GM12878 (cell line): ENCODE measurements around the gene S100A12. TPM values are rescaled to one million over a fixed set of nuclear protein-coding genes. Genes with fewer than 3 reads are reported as not detected.
"Not testable (repeated sequence)": the region's sequence is repeated elsewhere in the genome, so short reads cannot be mapped to it uniquely, and the experiment has no call there.

ENCODE experiments used
- ATAC-seq: fragments of 200-7000 bp; cut with Tn5 transposase; 3 replicates; pipeline ENCODE4 v1.9.1; 2020; ENCODE audit warnings: mild to moderate bottlenecking, moderate library complexity
- BruUV-seq: library from RNA; stranded (reverse); fragments of 400-500 nt; replicated peaks from 2 replicates; lab custom pipeline; 2021; lab: Mats Ljungman, UMichigan
- CTCF ChIA-PET: fragments of 300-600 bp; sonication (Branson Sonifier 250); formaldehyde crosslinking; extraction: SDS; loops from one replicate; lab custom pipeline; 2021; ENCODE audit warnings: inconsistent platforms; lab: Yijun Ruan, JAX
- POLR2A ChIA-PET: fragments of 350-600 bp; formaldehyde crosslinking; extraction: SDS; loops from one replicate; lab custom pipeline; 2021; ENCODE audit warnings: inconsistent platforms; lab: Charles Lee
- RAD21 ChIA-PET: fragments of 300-600 bp; sonication (Branson Sonifier 250); formaldehyde crosslinking; loops from one replicate; lab custom pipeline; 2023; ENCODE audit warnings: antibody characterized with exemption; ENCODE audit not compliant: unreplicated experiment; lab: Charles Lee
- SMC1A ChIA-PET: fragments of 300-600 bp; sonication (Branson Sonifier 250); formaldehyde crosslinking; loops from one replicate; lab custom pipeline; 2023; ENCODE audit not compliant: unreplicated experiment, uncharacterized antibody; lab: Charles Lee
- DNase-seq: peaks from one replicate; pipeline ENCODE4 v3.0.0-alpha.2; 2011; ENCODE audit warnings: low read depth, low spot score
- FAIRE-seq: peaks from 3 replicates; lab custom pipeline; 2011; peaks lifted over from hg19 to GRCh38; lab: Jason Lieb, UNC
- H2AFZ ChIP-seq: 2 replicates; pipeline ENCODE4 v1.6.0; 2011; ENCODE audit warnings: low read depth, low read length, control low read depth; ENCODE audit not compliant: control insufficient read depth
- H3K27ac ChIP-seq: 2 replicates; pipeline ENCODE4 v1.5.1; 2011; ENCODE audit warnings: control low read depth; ENCODE audit not compliant: control insufficient read depth, insufficient read depth
- H3K27me3 ChIP-seq, 2 experiments: replicated peaks in 1 of 2; 2 replicates each; pipeline versions ENCODE4 v1.6.0 to v1.6.1; 2011; ENCODE audit warnings: low read length in 1 of 2; ENCODE audit not compliant: control insufficient read depth in 2 of 2, insufficient read depth in 2 of 2
- H3K36me3 ChIP-seq, 2 experiments: 2 replicates each; pipeline ENCODE4 v1.5.1; 2011; ENCODE audit warnings: low read length in 1 of 2; ENCODE audit not compliant: control insufficient read depth in 2 of 2, insufficient read depth in 2 of 2
- H3K4me1 ChIP-seq: 2 replicates; pipeline ENCODE4 v1.6.1; 2011; ENCODE audit warnings: mild to moderate bottlenecking, low read length, moderate library complexity, mixed read lengths; ENCODE audit not compliant: control insufficient read depth, insufficient read depth
- H3K4me2 ChIP-seq: 2 replicates; pipeline ENCODE4 v1.6.0; 2011; ENCODE audit warnings: control low read depth; ENCODE audit not compliant: control insufficient read depth, insufficient read depth
- H3K4me3 ChIP-seq: fragments of 200-600 bp; sonication (generic); 2 replicates; pipeline ENCODE4 v1.5.1; 2016
- H3K79me2 ChIP-seq: 2 replicates; pipeline ENCODE4 v1.6.0; 2011; ENCODE audit warnings: low read length; ENCODE audit not compliant: control insufficient read depth, insufficient read depth
- H3K9ac ChIP-seq: 2 replicates; pipeline ENCODE4 v1.8.0; 2011; ENCODE audit warnings: low read length, control low read depth, mixed read lengths; ENCODE audit not compliant: control insufficient read depth, insufficient read depth
- H3K9me3 ChIP-seq: replicated peaks from 3 replicates; pipeline ENCODE4 v1.5.1; 2011; ENCODE audit warnings: mild to moderate bottlenecking, low read length; ENCODE audit not compliant: control insufficient read depth, insufficient read depth
- H4K20me1 ChIP-seq: 2 replicates; pipeline ENCODE4 v1.6.0; 2011; ENCODE audit not compliant: control insufficient read depth, insufficient read depth
- CBX3 ChIP-seq: fragments of 200-600 bp; sonication (generic); IDR thresholded peaks from 2 replicates; pipeline ENCODE4 v1.6.1; 2016; ENCODE audit warnings: low read depth, borderline replicate concordance
- CREM ChIP-seq: IDR thresholded peaks from 2 replicates; pipeline ENCODE4 v1.6.1; 2014; ENCODE audit warnings: antibody characterized with exemption, low read depth
- FOXM1 ChIP-seq: IDR thresholded peaks from 2 replicates; pipeline ENCODE4 v1.6.1; 2012; ENCODE audit warnings: low read depth, mild to moderate bottlenecking, inconsistent platforms, low read length, moderate library complexity
- JUND ChIP-seq: IDR thresholded peaks from 2 replicates; pipeline ENCODE4 v1.6.1; 2012; ENCODE audit warnings: low read depth, mild to moderate bottlenecking, low read length, improper control_type of control experiment, moderate library complexity
- LARP7 ChIP-seq: fragments of 450-650 bp; IDR thresholded peaks from 2 replicates; pipeline ENCODE4 v1.6.1; 2017; ENCODE audit warnings: mild to moderate bottlenecking
- MXI1 ChIP-seq: fragments of 150-350 bp; IDR thresholded peaks from 2 replicates; pipeline ENCODE4 v1.6.1; 2011; ENCODE audit warnings: low read depth, mild to moderate bottlenecking, inconsistent platforms, low read length, improper control_type of control experiment
- SMAD5 ChIP-seq: IDR thresholded peaks from 2 replicates; pipeline ENCODE4 v1.6.1; 2016; ENCODE audit warnings: antibody characterized with exemption, low read depth
- SREBF1 ChIP-seq: IDR thresholded peaks from 2 replicates; pipeline ENCODE4 v1.6.1; 2012; ENCODE audit warnings: mild to moderate bottlenecking, low read length
- WRNIP1 ChIP-seq: IDR thresholded peaks from 2 replicates; pipeline ENCODE4 v1.6.1; 2011; ENCODE audit warnings: low read depth, low read length, improper control_type of control experiment, borderline replicate concordance
- YBX1 ChIP-seq: fragments of 450-650 bp; IDR thresholded peaks from 2 replicates; pipeline ENCODE4 v1.6.1; 2016; ENCODE audit warnings: antibody characterized with exemption
- ZNF274 ChIP-seq: IDR thresholded peaks from one replicate; pipeline ENCODE4 v1.8.0; 2011; ENCODE audit not compliant: insufficient read length, insufficient read depth
- ZNF622 ChIP-seq: fragments of 450-650 bp; IDR thresholded peaks from 2 replicates; pipeline ENCODE4 v1.6.1; 2017; ENCODE audit warnings: mild to moderate bottlenecking, inconsistent platforms
- ZSCAN29 ChIP-seq: fragments of 450-650 bp; IDR thresholded peaks from 2 replicates; pipeline ENCODE4 v1.6.1; 2017; ENCODE audit warnings: mild to moderate bottlenecking, moderate library complexity
- WGBS: methylation state at CpG from one replicate; pipeline ENCODE4 v1.1.6; 2016; ENCODE audit warnings: low lambda C conversion rate; ENCODE audit not compliant: insufficient replicate concordance, insufficient coverage; ENCODE audit errors: missing lambda C conversion rate; 5-methylcytosine and 5-hydroxymethylcytosine counted together
- in situ Hi-C: fragments of 300-500 bp; cut with MboI; formaldehyde crosslinking; loops from 9 replicates; pipeline ENCODE4 v1.14.3; 2018; ENCODE audit warnings: mixed read lengths
- intact Hi-C: fragments of 100-400 bp; cut with micrococcal nuclease; formaldehyde crosslinking; loops from one replicate; pipeline ENCODE4 v1.14.2; 2022; ENCODE audit not compliant: unreplicated experiment
- polyA plus RNA-seq, 11 experiments: library from polyadenylated mRNA; depleted of rRNA in 4 of 11; unstranded in 6 of 11; stranded (reverse) in 5 of 11; fragments of >200 nt; fragmentation: Nextera tagmentation in 4 of 11; fragmentation: Illumina TruSeq in 1 of 11; extraction: Ambion mirVana in 4 of 11; extraction: Trizol in 1 of 11; gene quantifications; 1 replicate in 1 of 11; 2 replicates in 10 of 11; pipeline versions ENCODE4 v1.2.1 to v1.2.3, GENCODE V29; 2011 to 2016; ENCODE audit warnings: inconsistent platforms in 2 of 11, missing spikeins in 2 of 11, low read depth in 1 of 11
- total RNA-seq, 4 experiments: library from RNA; depleted of rRNA in 3 of 4; stranded (reverse); fragments of >200 nt in 3 of 4; fragmentation: Illumina TruSeq in 1 of 4; extraction: Trizol in 1 of 4; gene quantifications; 2 replicates each; pipeline versions ENCODE4 v1.2.1 to v1.2.3, GENCODE V29; 2013 to 2021
- TF ChIP-seq, protein P1 (sequence below): fragments of 450-650 bp; IDR thresholded peaks from 2 replicates; pipeline ENCODE4 v1.6.1; 2017; ENCODE audit warnings: mild to moderate bottlenecking, moderate library complexity

Gene S100A12
- total and polyA plus RNA-seq, 10 of the 15 experiments (the other 5 are each of a cell fraction or from before 2014, with no cell fraction given) = not detected

DNA sequence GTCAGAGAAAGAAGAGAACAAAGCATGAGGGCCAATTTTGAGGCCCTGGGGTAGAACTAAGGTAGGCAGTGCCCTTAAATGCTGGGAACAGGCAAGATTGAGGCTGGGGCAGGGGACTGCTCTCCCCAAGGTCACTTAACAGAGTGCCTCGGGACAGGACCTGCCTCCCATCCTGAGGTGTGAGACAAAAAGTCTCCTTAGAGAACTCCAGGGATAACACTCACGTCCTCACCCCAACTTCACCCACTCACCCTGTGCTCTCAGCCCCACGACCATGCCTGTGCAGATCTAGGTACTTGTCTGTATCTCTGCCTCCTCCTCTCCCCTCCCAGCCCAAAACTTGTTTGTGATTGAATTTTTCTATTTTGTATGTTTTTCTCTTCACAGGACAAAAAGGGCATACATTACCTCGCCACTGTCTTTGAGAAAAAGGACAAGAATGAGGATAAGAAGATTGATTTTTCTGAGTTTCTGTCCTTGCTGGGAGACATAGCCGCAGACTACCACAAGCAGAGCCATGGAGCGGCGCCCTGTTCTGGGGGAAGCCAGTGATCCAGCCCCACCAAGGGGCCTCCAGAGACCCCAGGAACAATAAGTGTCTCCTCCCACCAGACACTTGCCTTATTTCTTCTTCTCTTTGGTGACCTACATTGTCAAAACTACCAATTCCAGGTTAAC is 43.5 kb upstream of the S100A12 start:
- SMC1A ChIA-PET, H3K4me3 ChIP-seq, H3K79me2 ChIP-seq, RAD21 ChIA-PET, ATAC-seq, H3K4me2 ChIP-seq, H2AFZ ChIP-seq, H3K4me1 ChIP-seq, BruUV-seq, in situ Hi-C loops, DNase-seq, H3K9me3 ChIP-seq, H4K20me1 ChIP-seq, H3K27me3 ChIP-seq, H3K9ac ChIP-seq, H3K36me3 ChIP-seq, H3K27ac ChIP-seq, CTCF ChIA-PET, intact Hi-C loops, POLR2A ChIA-PET, FAIRE-seq: not testable (repeated sequence)
- WGBS = 15% methylated on average over 6 of the region's 7 CpGs

- Histone ChIP-seq H3K9me3 (no peaks in the 10 kb centered on the region), H3K4me2 (no peak overlapping the region), H4K20me1 (no peaks in the 10 kb centered on the region), H3K36me3 (no peaks in the 10 kb centered on the region), H2AFZ (no peak overlapping the region), H3K9ac (no peak overlapping the region), H3K79me2 (no peaks in the 10 kb centered on the region), H3K4me1 (no peaks in the 10 kb centered on the region), H3K27ac (no peak overlapping the region), H3K4me3 (no peak overlapping the region), H3K27me3 (no peaks in the 10 kb centered on the region)
- RAD21 ChIA-PET = no interaction called here
- no peak for ATAC-seq
- FAIRE-seq = no peak
- BruUV-seq = no TSS peak
- in situ Hi-C loops (no loop called here), intact Hi-C loops (no loop called here)
- CTCF ChIA-PET = interaction anchor here (1.1 kb wide), 1 partner anchor 77 kb away, joined by 3 read pairs; no protein-coding TSS in a partner anchor
- 9% methylated on average over 11 of the region's 12 CpGs for WGBS
- no peak for DNase-seq
- POLR2A ChIA-PET = no interaction called here
- SMC1A ChIA-PET = no interaction called here
- no peak for TF ChIP-seq CREM
- no peak for TF ChIP-seq LARP7
- TF ChIP-seq YBX1 = no peak
- TF ChIP-seq SMAD5 = no peak
- no peak for TF ChIP-seq WRNIP1
- no peak for TF ChIP-seq SREBF1
- TF ChIP-seq, protein P1, sequence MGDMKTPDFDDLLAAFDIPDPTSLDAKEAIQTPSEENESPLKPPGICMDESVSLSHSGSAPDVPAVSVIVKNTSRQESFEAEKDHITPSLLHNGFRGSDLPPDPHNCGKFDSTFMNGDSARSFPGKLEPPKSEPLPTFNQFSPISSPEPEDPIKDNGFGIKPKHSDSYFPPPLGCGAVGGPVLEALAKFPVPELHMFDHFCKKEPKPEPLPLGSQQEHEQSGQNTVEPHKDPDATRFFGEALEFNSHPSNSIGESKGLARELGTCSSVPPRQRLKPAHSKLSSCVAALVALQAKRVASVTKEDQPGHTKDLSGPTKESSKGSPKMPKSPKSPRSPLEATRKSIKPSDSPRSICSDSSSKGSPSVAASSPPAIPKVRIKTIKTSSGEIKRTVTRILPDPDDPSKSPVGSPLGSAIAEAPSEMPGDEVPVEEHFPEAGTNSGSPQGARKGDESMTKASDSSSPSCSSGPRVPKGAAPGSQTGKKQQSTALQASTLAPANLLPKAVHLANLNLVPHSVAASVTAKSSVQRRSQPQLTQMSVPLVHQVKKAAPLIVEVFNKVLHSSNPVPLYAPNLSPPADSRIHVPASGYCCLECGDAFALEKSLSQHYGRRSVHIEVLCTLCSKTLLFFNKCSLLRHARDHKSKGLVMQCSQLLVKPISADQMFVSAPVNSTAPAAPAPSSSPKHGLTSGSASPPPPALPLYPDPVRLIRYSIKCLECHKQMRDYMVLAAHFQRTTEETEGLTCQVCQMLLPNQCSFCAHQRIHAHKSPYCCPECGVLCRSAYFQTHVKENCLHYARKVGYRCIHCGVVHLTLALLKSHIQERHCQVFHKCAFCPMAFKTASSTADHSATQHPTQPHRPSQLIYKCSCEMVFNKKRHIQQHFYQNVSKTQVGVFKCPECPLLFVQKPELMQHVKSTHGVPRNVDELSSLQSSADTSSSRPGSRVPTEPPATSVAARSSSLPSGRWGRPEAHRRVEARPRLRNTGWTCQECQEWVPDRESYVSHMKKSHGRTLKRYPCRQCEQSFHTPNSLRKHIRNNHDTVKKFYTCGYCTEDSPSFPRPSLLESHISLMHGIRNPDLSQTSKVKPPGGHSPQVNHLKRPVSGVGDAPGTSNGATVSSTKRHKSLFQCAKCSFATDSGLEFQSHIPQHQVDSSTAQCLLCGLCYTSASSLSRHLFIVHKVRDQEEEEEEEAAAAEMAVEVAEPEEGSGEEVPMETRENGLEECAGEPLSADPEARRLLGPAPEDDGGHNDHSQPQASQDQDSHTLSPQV = no peak
- TF ChIP-seq JUND = no peak
- no peak for TF ChIP-seq MXI1
- TF ChIP-seq ZSCAN29 = no peak
- TF ChIP-seq ZNF622 = no peak
- TF ChIP-seq CBX3 = no peak
- no peak for TF ChIP-seq ZNF274
- no peak for TF ChIP-seq FOXM1
Observed at GRCh38 chr1:153417136-153417888, 41.9 kb upstream of the S100A12 start.
